Measurements from ENCODE around the gene CABP4.

GRCh38 chr11:67469508-67469811 lies 14.3 kb downstream of the CABP4 start:
- TF ChIP-seq, protein P1, sequence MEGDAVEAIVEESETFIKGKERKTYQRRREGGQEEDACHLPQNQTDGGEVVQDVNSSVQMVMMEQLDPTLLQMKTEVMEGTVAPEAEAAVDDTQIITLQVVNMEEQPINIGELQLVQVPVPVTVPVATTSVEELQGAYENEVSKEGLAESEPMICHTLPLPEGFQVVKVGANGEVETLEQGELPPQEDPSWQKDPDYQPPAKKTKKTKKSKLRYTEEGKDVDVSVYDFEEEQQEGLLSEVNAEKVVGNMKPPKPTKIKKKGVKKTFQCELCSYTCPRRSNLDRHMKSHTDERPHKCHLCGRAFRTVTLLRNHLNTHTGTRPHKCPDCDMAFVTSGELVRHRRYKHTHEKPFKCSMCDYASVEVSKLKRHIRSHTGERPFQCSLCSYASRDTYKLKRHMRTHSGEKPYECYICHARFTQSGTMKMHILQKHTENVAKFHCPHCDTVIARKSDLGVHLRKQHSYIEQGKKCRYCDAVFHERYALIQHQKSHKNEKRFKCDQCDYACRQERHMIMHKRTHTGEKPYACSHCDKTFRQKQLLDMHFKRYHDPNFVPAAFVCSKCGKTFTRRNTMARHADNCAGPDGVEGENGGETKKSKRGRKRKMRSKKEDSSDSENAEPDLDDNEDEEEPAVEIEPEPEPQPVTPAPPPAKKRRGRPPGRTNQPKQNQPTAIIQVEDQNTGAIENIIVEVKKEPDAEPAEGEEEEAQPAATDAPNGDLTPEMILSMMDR (IDR thresholded peaks at IDR 0.05): no peak
- no peak for TF ChIP-seq EZH2 (IDR thresholded peaks at IDR 0.05; ENCODE audit: borderline replicate concordance, insufficient read depth, low read depth, low read length, poor library complexity, severe bottlenecking)

Data from B cell (primary cell).